Central memory CD8-positive, alpha-beta T cell (primary cell): ENCODE measurements around the gene BPIFB2.

Experiments used
- ATAC-seq: fragments of 150-1000 bp; cut with Tn5 transposase; replicated peaks from 2 replicates; pipeline ENCODE4 v1.10.0; 2022; ENCODE audit warnings: mild to moderate bottlenecking, moderate FRiP score, moderate number of reproducible peaks; ENCODE audit not compliant: poor library complexity, severe bottlenecking; ENCODE audit errors: extremely low read depth
- DNase-seq, 2 donors: peaks; one replicate each; pipeline ENCODE4 v3.0.0; 2021; ENCODE audit warnings: low spot score in 2 of 2
- H3K27ac Mint-ChIP-seq: one replicate; pipeline ENCODE4 v1.8.0; 2022; ENCODE audit warnings: low read depth, mild to moderate bottlenecking, moderate library complexity, mixed read lengths
- H3K27me3 Mint-ChIP-seq: one replicate; pipeline ENCODE4 v1.8.0; 2022; ENCODE audit warnings: mixed read lengths
- H3K36me3 Mint-ChIP-seq: one replicate; pipeline ENCODE4 v1.8.0; 2022; ENCODE audit warnings: mild to moderate bottlenecking, moderate library complexity, mixed read lengths; ENCODE audit not compliant: insufficient read depth
- H3K4me1 Mint-ChIP-seq: one replicate; pipeline ENCODE4 v1.8.0; 2022; ENCODE audit warnings: mixed read lengths
- H3K4me3 Mint-ChIP-seq: one replicate; pipeline ENCODE4 v1.8.0; 2022; ENCODE audit warnings: mild to moderate bottlenecking, moderate library complexity, mixed read lengths
- H3K9me3 Mint-ChIP-seq: one replicate; pipeline ENCODE4 v1.8.0; 2022; ENCODE audit warnings: mixed read lengths

BPIFB2 gene

DNA sequence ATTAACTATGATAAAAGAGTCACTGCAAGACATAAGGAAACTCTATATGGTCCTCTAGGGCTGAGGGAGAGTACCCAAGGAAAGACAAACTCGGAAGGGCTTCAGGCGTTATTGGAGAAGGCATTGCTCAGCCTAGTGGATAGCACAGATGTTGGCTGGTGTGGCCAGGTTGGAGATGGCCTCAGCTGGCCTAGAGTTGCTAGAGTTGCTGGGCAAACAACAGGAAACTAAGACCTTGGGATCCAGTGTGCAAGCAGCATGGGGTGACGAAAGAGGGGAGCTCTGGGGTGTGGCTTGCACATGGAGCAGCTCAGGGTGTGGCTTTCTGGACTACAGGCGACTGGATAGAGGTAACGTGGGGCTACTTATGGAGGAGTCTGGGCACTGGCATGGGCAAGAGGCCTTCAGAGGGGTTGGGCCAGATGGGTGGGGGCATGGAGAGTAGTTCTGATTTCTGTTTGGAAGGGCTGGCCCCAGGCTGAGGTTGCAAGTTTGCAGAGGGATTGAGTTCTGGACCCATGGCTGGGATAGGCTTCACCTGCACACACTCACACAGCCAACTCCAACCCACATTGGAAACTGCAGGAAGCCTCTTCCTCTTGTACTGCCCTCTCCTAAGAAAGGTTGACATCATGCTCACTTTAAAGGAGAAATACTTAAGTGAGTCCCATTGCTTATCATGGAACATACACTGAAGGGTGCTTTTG is 18.7 kb downstream of the BPIFB2 start:
- Mint-ChIP-seq H3K36me3 (no peaks in the 10 kb centered on the region), H3K27ac (no peak overlapping the region), H3K4me3 (no peak overlapping the region), H3K27me3 (no peaks in the 10 kb centered on the region), H3K9me3 (no peaks in the 10 kb centered on the region), H3K4me1 (no peaks in the 10 kb centered on the region)
- ATAC-seq, result no peak
- DNase-seq, result no peak

DNA sequence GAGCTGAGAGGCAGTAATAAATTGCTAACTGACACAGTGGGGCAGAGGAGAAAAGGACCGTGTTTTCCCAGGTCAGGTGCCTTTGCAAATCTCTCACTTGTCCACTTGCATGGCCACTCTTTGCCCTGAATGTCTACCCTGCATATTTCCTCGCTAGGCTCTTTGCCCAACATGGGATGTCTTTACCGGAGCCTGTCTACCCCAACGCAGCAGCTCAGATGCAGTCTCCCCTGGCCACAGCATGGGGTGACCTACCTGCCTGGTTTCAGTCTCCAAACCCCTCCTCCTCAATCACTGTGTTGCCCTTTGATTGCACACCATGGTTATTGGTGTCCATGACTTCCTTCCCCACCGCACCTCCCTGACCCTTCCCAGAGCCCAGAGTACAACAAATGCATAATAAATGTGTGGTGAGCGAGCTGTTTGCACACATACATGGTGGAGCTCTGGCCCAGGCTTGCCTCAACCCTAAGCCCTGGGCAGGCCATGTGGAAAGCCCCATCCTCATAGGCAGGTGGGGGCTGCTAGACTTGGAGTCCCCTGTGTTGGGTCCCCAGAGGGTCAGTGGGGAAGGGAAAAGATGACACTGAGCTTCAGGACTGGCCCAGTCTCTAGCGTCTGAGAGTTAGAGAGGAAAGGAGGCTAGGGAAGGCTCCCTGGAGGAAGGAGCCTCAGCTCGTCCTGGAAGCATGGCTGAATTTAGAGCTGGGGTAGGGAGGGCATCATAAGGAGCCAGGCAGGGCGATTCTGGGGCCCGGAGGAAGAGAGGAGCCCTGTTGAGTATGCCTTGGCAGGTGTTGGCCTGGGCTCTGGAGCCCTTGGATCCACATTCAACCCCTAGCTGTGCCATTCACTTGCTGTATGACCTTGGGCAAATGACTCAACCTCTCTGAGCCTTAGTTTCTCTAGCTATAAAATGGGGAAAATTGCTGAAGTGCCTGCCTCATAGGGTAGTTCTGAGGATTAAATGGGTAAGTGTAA is 19.6 kb downstream of the BPIFB2 start:
- H3K4me3 Mint-ChIP-seq, result no peak overlapping the region
- no peaks in the 10 kb centered on the region for H3K9me3 Mint-ChIP-seq
- ATAC-seq (no peak), DNase-seq (no peak)
- no peaks in the 10 kb centered on the region for H3K27me3 Mint-ChIP-seq
- H3K4me1 Mint-ChIP-seq, result no peaks in the 10 kb centered on the region
- H3K36me3 Mint-ChIP-seq, result no peaks in the 10 kb centered on the region
- H3K27ac Mint-ChIP-seq, result no peak overlapping the region

DNA sequence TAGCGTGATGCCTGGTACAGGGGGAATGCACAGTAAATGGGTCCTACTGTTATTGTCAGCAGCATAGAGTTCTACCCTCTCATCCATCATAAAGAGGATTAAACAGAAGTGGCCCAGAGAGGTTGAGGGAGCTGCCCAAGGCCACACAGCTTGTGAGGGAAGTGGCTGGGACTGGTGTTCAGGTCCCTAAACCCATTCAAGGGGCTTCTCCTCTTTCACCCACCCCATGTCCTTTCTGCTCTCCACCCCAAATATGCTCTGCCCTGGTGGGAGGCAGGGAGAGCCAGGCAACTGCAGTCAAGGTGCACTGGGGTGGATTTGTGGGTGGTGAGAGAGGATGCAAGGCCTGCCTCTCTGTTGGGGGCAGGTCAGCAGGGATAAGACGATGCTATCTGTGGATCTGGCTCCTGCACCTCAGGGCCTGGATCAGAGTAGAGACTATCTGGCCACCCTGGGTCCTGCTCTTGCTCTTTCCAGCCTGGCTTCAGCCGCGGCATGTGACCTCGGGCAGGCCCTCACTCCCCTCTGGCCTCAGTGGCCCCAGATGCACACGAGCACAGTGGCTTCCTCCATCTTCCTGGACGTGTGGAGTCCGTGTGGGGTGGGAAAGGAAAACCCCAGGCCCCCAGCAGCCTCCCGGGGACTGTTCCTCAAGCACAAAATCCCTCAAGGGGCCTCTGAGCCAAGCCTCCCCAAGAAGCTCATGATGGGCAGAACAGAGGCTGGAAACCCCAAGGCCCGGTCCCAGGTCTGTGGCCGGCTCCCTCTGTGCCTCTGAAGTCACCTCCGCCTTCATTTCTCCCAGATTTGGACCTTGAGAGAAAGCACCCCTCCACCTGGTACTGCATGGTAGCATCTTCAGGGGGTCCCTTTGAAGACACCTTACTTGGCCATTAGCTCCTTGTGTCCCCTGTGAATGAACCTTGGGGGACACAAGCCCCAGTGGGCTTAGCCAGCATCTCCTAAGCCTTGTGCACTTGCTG is 20.6 kb downstream of the BPIFB2 start:
- no peaks in the 10 kb centered on the region for H3K9me3 Mint-ChIP-seq
- ATAC-seq, result no peak
- H3K36me3 Mint-ChIP-seq, result no peaks in the 10 kb centered on the region
- no peaks in the 10 kb centered on the region for H3K4me1 Mint-ChIP-seq
- H3K27me3 Mint-ChIP-seq, result no peaks in the 10 kb centered on the region
- no peak for DNase-seq
- no peak overlapping the region for H3K27ac Mint-ChIP-seq
- no peak overlapping the region for H3K4me3 Mint-ChIP-seq

DNA sequence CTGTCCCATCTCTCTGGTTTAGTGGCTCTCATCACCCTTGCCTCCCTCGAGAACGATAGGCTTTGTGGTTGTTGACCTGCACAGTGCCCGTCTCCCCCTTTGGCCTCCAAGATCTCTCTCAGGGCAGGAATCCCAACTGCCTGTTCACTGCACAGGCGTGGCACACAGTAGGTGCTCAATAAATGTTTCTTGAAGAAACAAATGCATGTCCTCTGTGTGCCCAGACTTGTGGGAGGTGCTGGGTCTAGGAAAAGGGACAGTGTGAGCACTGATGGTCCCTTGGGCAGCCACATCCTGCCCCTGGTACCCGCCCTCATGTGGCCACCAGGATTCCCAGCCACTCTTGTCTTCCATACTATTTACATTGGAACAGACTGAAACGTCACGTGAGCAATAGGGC is 21.4 kb downstream of the BPIFB2 start:
- Mint-ChIP-seq H3K4me3 (no peak overlapping the region), H3K4me1 (no peaks in the 10 kb centered on the region), H3K36me3 (no peaks in the 10 kb centered on the region), H3K27ac (no peak overlapping the region), H3K27me3 (no peaks in the 10 kb centered on the region), H3K9me3 (no peaks in the 10 kb centered on the region)
- DNase-seq, result no peak
- no peak for ATAC-seq

DNA sequence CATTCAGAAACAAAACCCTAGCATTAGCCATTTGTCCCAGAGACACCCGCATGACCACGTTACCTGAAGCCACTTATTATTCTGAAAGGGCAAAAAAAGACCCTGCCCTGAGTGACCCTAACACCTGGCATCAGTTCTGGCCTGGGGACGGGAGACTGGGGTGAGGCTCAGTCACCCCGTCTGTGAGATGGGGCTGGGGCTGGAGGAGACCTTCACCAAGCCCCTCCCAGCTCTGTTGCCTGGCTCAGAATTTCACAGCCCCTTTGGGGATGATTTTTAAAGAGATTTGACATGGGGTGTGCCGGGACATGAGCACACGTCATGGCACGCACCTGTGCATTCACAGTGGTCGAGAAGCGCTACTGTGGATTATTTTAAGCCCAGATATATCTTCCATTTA is 22.6 kb downstream of the BPIFB2 start:
- no peaks in the 10 kb centered on the region for H3K9me3 Mint-ChIP-seq
- DNase-seq (no peak), ATAC-seq (no peak)
- H3K4me3 Mint-ChIP-seq, result no peak overlapping the region
- no peak overlapping the region for H3K27ac Mint-ChIP-seq
- H3K4me1 Mint-ChIP-seq, result no peaks in the 10 kb centered on the region
- no peaks in the 10 kb centered on the region for H3K36me3 Mint-ChIP-seq
- no peaks in the 10 kb centered on the region for H3K27me3 Mint-ChIP-seq

DNA sequence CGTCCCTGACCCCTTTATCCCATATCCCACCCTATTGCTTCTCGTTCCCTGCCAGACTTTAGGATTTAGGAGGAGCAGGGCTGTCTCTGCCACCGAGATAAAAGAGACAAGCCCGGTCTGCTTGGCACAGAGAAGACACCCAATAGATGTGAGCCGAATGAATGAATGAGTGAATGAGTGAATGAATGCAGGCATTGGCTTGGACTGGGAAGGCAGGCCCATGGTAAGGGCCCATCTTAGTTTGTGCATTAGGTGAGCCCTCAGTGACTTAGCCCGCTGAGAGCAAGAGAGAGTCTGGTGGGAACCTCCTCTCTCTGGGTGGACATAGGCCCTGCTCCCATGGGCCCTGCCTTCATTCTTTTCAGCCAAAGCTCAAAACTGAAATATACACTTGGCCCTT is 23.1 kb downstream of the BPIFB2 start:
- Mint-ChIP-seq H3K36me3 (no peaks in the 10 kb centered on the region), H3K4me3 (no peak overlapping the region), H3K27ac (no peak overlapping the region), H3K27me3 (no peaks in the 10 kb centered on the region), H3K4me1 (no peaks in the 10 kb centered on the region), H3K9me3 (no peaks in the 10 kb centered on the region)
- DNase-seq, result no peak
- no peak for ATAC-seq

DNA sequence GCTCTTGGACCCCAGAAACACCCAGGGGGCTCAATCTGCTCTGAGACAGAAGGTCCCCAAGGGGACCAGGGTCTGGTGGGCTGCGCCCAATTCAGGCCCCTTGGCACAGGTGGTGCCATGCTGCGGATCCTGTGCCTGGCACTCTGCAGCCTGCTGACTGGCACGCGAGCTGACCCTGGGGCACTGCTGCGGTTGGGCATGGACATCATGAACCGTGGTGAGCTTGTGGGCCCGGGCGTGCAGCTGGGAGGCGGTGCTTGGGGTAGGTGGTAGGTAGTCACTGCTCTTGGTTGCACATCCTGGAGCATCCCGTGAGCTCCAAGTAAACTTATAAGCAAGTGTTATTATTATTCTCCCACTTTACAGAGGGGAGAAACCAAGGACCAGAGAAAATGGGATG is 24.0 kb downstream of the BPIFB2 start, which contains the start of gene BPIFB6:
Gene BPIFB6, plus strand, starts transcription at position 118 of the 400 bp plus-strand sequence. Its CDS starts 0 bp downstream, at position 118.
- ATAC-seq, result no peak
- Mint-ChIP-seq H3K4me3 (no peak within 1 kb of the TSS), H3K27ac (no peak within 1 kb of the TSS)

DNA sequence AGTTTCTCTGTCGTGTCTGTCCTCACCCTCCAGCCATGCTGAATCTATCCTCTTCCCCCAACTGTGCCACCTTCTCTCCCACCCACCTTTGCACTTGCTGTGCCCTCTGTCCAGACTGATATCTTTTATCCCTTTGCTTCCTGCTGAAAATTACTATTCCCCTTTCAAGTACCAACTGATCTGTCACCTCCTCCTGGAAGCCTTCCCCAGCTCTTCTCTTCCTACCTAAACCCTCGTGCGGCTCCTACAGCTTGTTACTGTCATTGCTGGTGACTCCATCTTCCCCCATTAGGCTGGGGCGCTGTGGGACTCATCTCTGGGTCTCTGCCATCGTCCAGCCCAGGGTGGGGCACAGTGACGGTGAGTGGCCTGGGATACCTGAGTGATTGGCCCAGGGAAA is 25.1 kb downstream of the BPIFB2 start:
- no peaks in the 10 kb centered on the region for H3K27me3 Mint-ChIP-seq
- no peak overlapping the region for H3K4me3 Mint-ChIP-seq
- ATAC-seq (no peak), DNase-seq (no peak)
- no peaks in the 10 kb centered on the region for H3K4me1 Mint-ChIP-seq
- H3K9me3 Mint-ChIP-seq, result no peaks in the 10 kb centered on the region
- no peaks in the 10 kb centered on the region for H3K36me3 Mint-ChIP-seq
- H3K27ac Mint-ChIP-seq, result no peak overlapping the region

More for the DNA sequence above, 24.0 kb downstream of the BPIFB2 start, which contains the start of gene BPIFB6:
- no peaks in the 10 kb centered on the region for H3K4me1 Mint-ChIP-seq
- no peak for DNase-seq
- no peaks in the 10 kb centered on the region for H3K27me3 Mint-ChIP-seq
- no peaks in the 10 kb centered on the region for H3K36me3 Mint-ChIP-seq
- no peaks in the 10 kb centered on the region for H3K9me3 Mint-ChIP-seq

DNA sequence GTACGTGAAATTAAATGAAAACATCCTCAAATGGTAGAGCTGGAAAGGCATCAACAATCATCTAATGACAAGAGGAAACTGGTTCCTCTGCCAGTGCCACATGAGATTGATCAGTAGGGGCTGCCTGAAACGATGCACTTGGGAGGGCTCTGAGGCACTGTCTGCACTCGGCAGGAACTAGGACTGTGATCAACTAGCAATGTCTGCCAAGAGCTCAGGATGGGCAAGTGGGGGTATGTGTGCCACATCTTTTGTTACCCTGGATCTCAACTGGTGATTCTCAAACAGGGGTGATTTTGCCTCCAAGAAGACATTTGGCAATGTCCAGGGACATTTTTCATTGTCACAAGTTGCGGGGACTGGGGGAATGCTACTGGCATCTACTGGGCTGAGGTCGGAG is 25.9 kb downstream of the BPIFB2 start:
- no peaks in the 10 kb centered on the region for H3K9me3 Mint-ChIP-seq
- no peaks in the 10 kb centered on the region for H3K36me3 Mint-ChIP-seq
- DNase-seq (no peak), ATAC-seq (no peak)
- no peak overlapping the region for H3K4me3 Mint-ChIP-seq
- H3K27ac Mint-ChIP-seq, result no peak overlapping the region
- no peaks in the 10 kb centered on the region for H3K4me1 Mint-ChIP-seq
- no peaks in the 10 kb centered on the region for H3K27me3 Mint-ChIP-seq

DNA sequence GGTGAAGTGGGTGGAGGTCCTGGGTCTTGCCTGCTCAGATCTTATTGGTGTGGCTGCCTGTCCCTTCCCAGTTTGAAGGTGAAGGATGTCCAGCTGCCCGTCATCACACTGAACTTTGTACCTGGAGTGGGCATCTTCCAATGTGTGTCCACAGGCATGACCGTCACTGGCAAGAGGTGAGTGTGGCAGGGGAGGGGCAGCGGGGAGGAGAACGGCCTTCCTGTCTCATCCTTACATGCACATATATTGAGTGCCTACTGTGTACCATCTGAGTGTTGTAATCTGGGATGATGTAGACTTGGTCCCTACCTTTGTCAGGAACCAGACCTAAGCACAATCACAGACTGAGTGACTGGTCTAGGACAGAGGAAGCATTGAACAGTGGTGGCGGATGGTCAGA is 26.6 kb downstream of the BPIFB2 start:
- Mint-ChIP-seq H3K9me3 (no peaks in the 10 kb centered on the region), H3K27me3 (no peaks in the 10 kb centered on the region), H3K27ac (no peak overlapping the region), H3K36me3 (no peaks in the 10 kb centered on the region), H3K4me1 (no peaks in the 10 kb centered on the region), H3K4me3 (no peak overlapping the region)
- ATAC-seq (no peak), DNase-seq (no peak)

DNA sequence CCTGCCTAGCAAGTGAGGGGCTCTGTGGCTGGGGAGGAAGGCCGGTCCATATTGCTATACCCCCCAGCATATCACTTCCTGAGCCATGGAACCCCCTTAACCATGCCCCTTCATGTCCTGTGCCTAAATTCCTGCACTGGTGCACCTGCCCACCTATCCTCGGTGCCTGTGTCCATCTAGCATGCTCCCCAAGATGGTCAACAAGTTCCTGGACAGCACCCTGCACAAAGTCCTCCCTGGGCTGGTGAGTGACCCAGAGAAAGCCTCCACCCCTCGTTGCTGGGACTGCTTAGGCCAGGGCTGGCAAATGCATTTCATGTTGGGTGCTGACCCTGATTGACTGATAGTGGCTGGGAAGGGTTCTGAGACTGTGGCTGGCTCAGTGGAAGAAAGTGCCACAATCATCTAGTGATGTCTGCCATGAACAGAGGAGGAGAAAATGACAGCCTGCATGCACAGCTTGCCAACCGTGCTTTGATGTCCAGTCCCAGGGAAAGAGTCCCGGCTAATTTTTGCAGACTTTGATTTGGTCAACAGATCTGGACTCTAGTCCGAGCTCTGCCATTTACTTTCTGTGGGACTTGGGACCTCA is 27.5 kb downstream of the BPIFB2 start:
- no peak for DNase-seq
- Mint-ChIP-seq H3K4me3 (no peak overlapping the region), H3K36me3 (no peaks in the 10 kb centered on the region), H3K9me3 (no peaks in the 10 kb centered on the region), H3K4me1 (no peaks in the 10 kb centered on the region), H3K27me3 (no peaks in the 10 kb centered on the region), H3K27ac (no peak overlapping the region)
- no peak for ATAC-seq

DNA sequence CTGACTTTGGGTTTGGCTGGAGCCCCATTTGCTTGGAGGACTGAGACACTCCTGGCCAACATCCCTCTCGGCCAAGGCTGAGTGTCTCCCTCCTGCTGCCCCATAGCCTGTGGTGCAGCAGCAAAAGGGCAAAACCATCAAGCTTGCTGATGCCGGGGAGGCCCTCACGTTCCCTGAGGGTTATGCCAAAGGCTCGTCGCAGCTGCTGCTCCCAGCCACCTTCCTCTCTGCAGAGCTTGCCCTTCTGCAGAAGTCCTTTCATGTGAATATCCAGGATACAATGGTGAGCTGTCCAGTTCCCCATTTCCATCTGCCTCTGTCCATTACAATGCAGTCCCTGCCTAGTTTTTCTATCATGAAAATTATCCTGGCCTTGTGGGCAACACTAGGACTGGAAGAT is 30.0 kb downstream of the BPIFB2 start:
- Mint-ChIP-seq H3K9me3 (no peaks in the 10 kb centered on the region), H3K4me3 (no peak overlapping the region), H3K4me1 (no peaks in the 10 kb centered on the region), H3K27ac (no peak overlapping the region), H3K36me3 (no peaks in the 10 kb centered on the region), H3K27me3 (no peaks in the 10 kb centered on the region)
- DNase-seq (no peak), ATAC-seq (no peak)
